GM12878 (cell line): ENCODE data around the gene CLIC3. TPM values are rescaled to one million over a fixed set of nuclear protein-coding genes. Genes with fewer than 3 reads are reported as not detected.

Source experiments
- ATAC-seq: fragments of 200-7000 bp; cut with Tn5 transposase; 3 replicates; pipeline ENCODE4 v1.9.1; 2020; ENCODE audit warnings: mild to moderate bottlenecking, moderate library complexity
- BruUV-seq: library from RNA; stranded (reverse); fragments of 400-500 nt; replicated peaks from 2 replicates; lab custom pipeline; 2021; lab: Mats Ljungman, UMichigan
- CTCF ChIA-PET: fragments of 300-600 bp; sonication (Branson Sonifier 250); formaldehyde crosslinking; extraction: SDS; loops from one replicate; lab custom pipeline; 2021; ENCODE audit warnings: inconsistent platforms; lab: Yijun Ruan, JAX
- POLR2A ChIA-PET: fragments of 350-600 bp; formaldehyde crosslinking; extraction: SDS; loops from one replicate; lab custom pipeline; 2021; ENCODE audit warnings: inconsistent platforms; lab: Charles Lee
- RAD21 ChIA-PET: fragments of 300-600 bp; sonication (Branson Sonifier 250); formaldehyde crosslinking; loops from one replicate; lab custom pipeline; 2023; ENCODE audit warnings: antibody characterized with exemption; ENCODE audit not compliant: unreplicated experiment; lab: Charles Lee
- SMC1A ChIA-PET: fragments of 300-600 bp; sonication (Branson Sonifier 250); formaldehyde crosslinking; loops from one replicate; lab custom pipeline; 2023; ENCODE audit not compliant: unreplicated experiment, uncharacterized antibody; lab: Charles Lee
- DNase-seq: peaks from one replicate; pipeline ENCODE4 v3.0.0-alpha.2; 2011; ENCODE audit warnings: low read depth, low spot score
- FAIRE-seq: peaks from 3 replicates; lab custom pipeline; 2011; peaks lifted over from hg19 to GRCh38; lab: Jason Lieb, UNC
- H2AFZ ChIP-seq: 2 replicates; pipeline ENCODE4 v1.6.0; 2011; ENCODE audit warnings: low read depth, low read length, control low read depth; ENCODE audit not compliant: control insufficient read depth
- H3K27ac ChIP-seq: 2 replicates; pipeline ENCODE4 v1.5.1; 2011; ENCODE audit warnings: control low read depth; ENCODE audit not compliant: control insufficient read depth, insufficient read depth
- H3K27me3 ChIP-seq, 2 experiments: replicated peaks in 1 of 2; 2 replicates each; pipeline versions ENCODE4 v1.6.0 to v1.6.1; 2011; ENCODE audit warnings: low read length in 1 of 2; ENCODE audit not compliant: control insufficient read depth in 2 of 2, insufficient read depth in 2 of 2
- H3K36me3 ChIP-seq, 2 experiments: 2 replicates each; pipeline ENCODE4 v1.5.1; 2011; ENCODE audit warnings: low read length in 1 of 2; ENCODE audit not compliant: control insufficient read depth in 2 of 2, insufficient read depth in 2 of 2
- H3K4me1 ChIP-seq: 2 replicates; pipeline ENCODE4 v1.6.1; 2011; ENCODE audit warnings: mild to moderate bottlenecking, low read length, moderate library complexity, mixed read lengths; ENCODE audit not compliant: control insufficient read depth, insufficient read depth
- H3K4me2 ChIP-seq: 2 replicates; pipeline ENCODE4 v1.6.0; 2011; ENCODE audit warnings: control low read depth; ENCODE audit not compliant: control insufficient read depth, insufficient read depth
- H3K4me3 ChIP-seq: fragments of 200-600 bp; sonication (generic); 2 replicates; pipeline ENCODE4 v1.5.1; 2016
- H3K79me2 ChIP-seq: 2 replicates; pipeline ENCODE4 v1.6.0; 2011; ENCODE audit warnings: low read length; ENCODE audit not compliant: control insufficient read depth, insufficient read depth
- H3K9ac ChIP-seq: 2 replicates; pipeline ENCODE4 v1.8.0; 2011; ENCODE audit warnings: low read length, control low read depth, mixed read lengths; ENCODE audit not compliant: control insufficient read depth, insufficient read depth
- H3K9me3 ChIP-seq: replicated peaks from 3 replicates; pipeline ENCODE4 v1.5.1; 2011; ENCODE audit warnings: mild to moderate bottlenecking, low read length; ENCODE audit not compliant: control insufficient read depth, insufficient read depth
- H4K20me1 ChIP-seq: 2 replicates; pipeline ENCODE4 v1.6.0; 2011; ENCODE audit not compliant: control insufficient read depth, insufficient read depth
- BCL11A ChIP-seq: IDR thresholded peaks from 2 replicates; pipeline ENCODE4 v1.6.1; 2011; ENCODE audit warnings: low read depth, low read length
- CHD4 ChIP-seq: fragments of 200-600 bp; sonication (generic); IDR thresholded peaks from 2 replicates; pipeline ENCODE4 v1.6.1; 2016; ENCODE audit warnings: mild to moderate bottlenecking
- FOS ChIP-seq: IDR thresholded peaks from 3 replicates; pipeline ENCODE4 v1.6.1; 2011; ENCODE audit warnings: borderline replicate concordance; ENCODE audit not compliant: insufficient read length; ENCODE audit errors: extremely low read depth
- HCFC1 ChIP-seq: fragments of 150-350 bp; IDR thresholded peaks from 2 replicates; pipeline ENCODE4 v1.6.1; 2014; ENCODE audit warnings: low read length
- JUND ChIP-seq: IDR thresholded peaks from 2 replicates; pipeline ENCODE4 v1.6.1; 2012; ENCODE audit warnings: low read depth, mild to moderate bottlenecking, low read length, improper control_type of control experiment, moderate library complexity
- MEF2A ChIP-seq: IDR thresholded peaks from 2 replicates; pipeline ENCODE4 v1.6.1; 2011; ENCODE audit warnings: low read depth, mild to moderate bottlenecking, low read length, moderate library complexity; ENCODE audit not compliant: insufficient read depth
- NFYB ChIP-seq: IDR thresholded peaks from 2 replicates; pipeline ENCODE4 v1.6.1; 2011; ENCODE audit warnings: low read depth, mild to moderate bottlenecking, low read length, improper control_type of control experiment, moderate library complexity; ENCODE audit not compliant: insufficient read depth
- NR2C1 ChIP-seq: fragments of 450-650 bp; IDR thresholded peaks from 2 replicates; pipeline ENCODE4 v1.6.1; 2017; ENCODE audit warnings: antibody characterized with exemption, mild to moderate bottlenecking, moderate library complexity
- POLR2A ChIP-seq: IDR thresholded peaks from 2 replicates; pipeline ENCODE4 v1.6.1; 2011; ENCODE audit warnings: low read depth, mild to moderate bottlenecking, low read length
- RFX5 ChIP-seq: IDR thresholded peaks from 2 replicates; pipeline ENCODE4 v1.6.1; 2011; ENCODE audit warnings: low read depth, low read length, improper control_type of control experiment
- TCF7 ChIP-seq: IDR thresholded peaks from 2 replicates; pipeline ENCODE4 v1.6.1; 2014; ENCODE audit warnings: antibody characterized with exemption, borderline replicate concordance
- USF1 ChIP-seq: IDR thresholded peaks from 2 replicates; pipeline ENCODE4 v1.6.1; 2011; ENCODE audit warnings: borderline replicate concordance, low read depth, mild to moderate bottlenecking, moderate library complexity, mixed read lengths, low read length; ENCODE audit not compliant: insufficient read depth; ENCODE audit errors: extremely low read length
- ZNF24 ChIP-seq: fragments of 450-650 bp; IDR thresholded peaks from 2 replicates; pipeline ENCODE4 v1.6.1; 2017; ENCODE audit warnings: antibody characterized with exemption, mild to moderate bottlenecking
- ZZZ3 ChIP-seq: IDR thresholded peaks from 2 replicates; pipeline ENCODE4 v1.6.1; 2011; ENCODE audit warnings: low read depth; ENCODE audit not compliant: control insufficient read depth, insufficient read length
- WGBS: methylation state at CpG from one replicate; pipeline ENCODE4 v1.1.6; 2016; ENCODE audit warnings: low lambda C conversion rate; ENCODE audit not compliant: insufficient replicate concordance, insufficient coverage; ENCODE audit errors: missing lambda C conversion rate; 5-methylcytosine and 5-hydroxymethylcytosine counted together
- in situ Hi-C: fragments of 300-500 bp; cut with MboI; formaldehyde crosslinking; loops from 9 replicates; pipeline ENCODE4 v1.14.3; 2018; ENCODE audit warnings: mixed read lengths
- intact Hi-C: fragments of 100-400 bp; cut with micrococcal nuclease; formaldehyde crosslinking; loops from one replicate; pipeline ENCODE4 v1.14.2; 2022; ENCODE audit not compliant: unreplicated experiment
- polyA plus RNA-seq, 11 experiments: library from polyadenylated mRNA; depleted of rRNA in 4 of 11; unstranded in 6 of 11; stranded (reverse) in 5 of 11; fragments of >200 nt; fragmentation: Nextera tagmentation in 4 of 11; fragmentation: Illumina TruSeq in 1 of 11; extraction: Ambion mirVana in 4 of 11; extraction: Trizol in 1 of 11; gene quantifications; 1 replicate in 1 of 11; 2 replicates in 10 of 11; pipeline versions ENCODE4 v1.2.1 to v1.2.3, GENCODE V29; 2011 to 2016; ENCODE audit warnings: inconsistent platforms in 2 of 11, missing spikeins in 2 of 11, low read depth in 1 of 11
- total RNA-seq, 4 experiments: library from RNA; depleted of rRNA in 3 of 4; stranded (reverse); fragments of >200 nt in 3 of 4; fragmentation: Illumina TruSeq in 1 of 4; extraction: Trizol in 1 of 4; gene quantifications; 2 replicates each; pipeline versions ENCODE4 v1.2.1 to v1.2.3, GENCODE V29; 2013 to 2021

Gene CLIC3
- total and polyA plus RNA-seq, 10 of the 15 experiments (the other 5 are each of a cell fraction or from before 2014, with no cell fraction given) = 0.31 TPM; not detected in 9

- 81% methylated on average over 15 of the region's 16 CpGs for WGBS
- in situ Hi-C loops = no loop called here
Measured at GRCh38 chr9:137016436-137016835, 20.1 kb upstream of the CLIC3 start.

GRCh38 chr9:137015976-137016375 lies 19.6 kb upstream of the CLIC3 start:
- no peak for FAIRE-seq
- TF ChIP-seq POLR2A (no peak), CHD4 (no peak), RFX5 (no peak), HCFC1 (no peak)
- no peak overlapping the region for H3K4me2 ChIP-seq
- H3K27me3 ChIP-seq = no peaks in the 10 kb centered on the region
- H2AFZ ChIP-seq = no peak overlapping the region
- ATAC-seq = no peak
- no peak overlapping the region for H3K9ac ChIP-seq
- H3K36me3 ChIP-seq = no peaks in the 10 kb centered on the region
- no peaks in the 10 kb centered on the region for H4K20me1 ChIP-seq
- 71% methylated on average over 15 of the region's 21 CpGs for WGBS
- no peak overlapping the region for H3K27ac ChIP-seq
- in situ Hi-C loops = no loop called here
- ChIA-PET POLR2A (no interaction called here), RAD21 (no interaction called here), SMC1A (no interaction called here), CTCF (no interaction called here)
- H3K79me2 ChIP-seq = no peaks in the 10 kb centered on the region
- DNase-seq = no peak
- H3K9me3 ChIP-seq = no peaks in the 10 kb centered on the region; the same call in 2 of the 3 replicates
- BruUV-seq = no TSS peak
- no peaks in the 10 kb centered on the region for H3K4me1 ChIP-seq
- intact Hi-C loops = no loop called here
- H3K4me3 ChIP-seq = no peak overlapping the region

More at GRCh38 chr9:137016436-137016835, 20.1 kb upstream of the CLIC3 start:
- Histone ChIP-seq H2AFZ (no peak overlapping the region), H3K27me3 (no peaks in the 10 kb centered on the region), H3K36me3 (no peaks in the 10 kb centered on the region), H3K9me3 (no peaks in the 10 kb centered on the region; the same call in 2 of the 3 replicates), H3K9ac (no peak overlapping the region), H3K4me1 (no peaks in the 10 kb centered on the region), H3K4me3 (no peak overlapping the region), H3K4me2 (no peak overlapping the region), H4K20me1 (no peaks in the 10 kb centered on the region), H3K79me2 (no peaks in the 10 kb centered on the region), H3K27ac (no peak overlapping the region)
- POLR2A ChIA-PET = no interaction called here
- CTCF ChIA-PET = no interaction called here
- SMC1A ChIA-PET = no interaction called here
- FAIRE-seq = no peak
- intact Hi-C loops = no loop called here
- no peak for ATAC-seq
- DNase-seq = no peak
- BruUV-seq = no TSS peak
- RAD21 ChIA-PET = no interaction called here
- TF ChIP-seq JUND (no peak), NFYB (no peak), ZZZ3 (no peak), ZNF24 (no peak), NR2C1 (no peak), TCF7 (no peak), FOS (no peak), USF1 (no peak), BCL11A (no peak), MEF2A (no peak)
